Kidney glomerular epithelial cell (primary cell): Measurements from ENCODE around the gene FSHR.

ENCODE experiments used
- DNase-seq: peaks from one replicate; lab custom pipeline; 2025; lab: John Stamatoyannopoulos, UW

The FSHR gene

GRCh38 chr2:48954935-48955334 lies 199.4 kb downstream of the FSHR start:
- no peak for DNase-seq

DNA sequence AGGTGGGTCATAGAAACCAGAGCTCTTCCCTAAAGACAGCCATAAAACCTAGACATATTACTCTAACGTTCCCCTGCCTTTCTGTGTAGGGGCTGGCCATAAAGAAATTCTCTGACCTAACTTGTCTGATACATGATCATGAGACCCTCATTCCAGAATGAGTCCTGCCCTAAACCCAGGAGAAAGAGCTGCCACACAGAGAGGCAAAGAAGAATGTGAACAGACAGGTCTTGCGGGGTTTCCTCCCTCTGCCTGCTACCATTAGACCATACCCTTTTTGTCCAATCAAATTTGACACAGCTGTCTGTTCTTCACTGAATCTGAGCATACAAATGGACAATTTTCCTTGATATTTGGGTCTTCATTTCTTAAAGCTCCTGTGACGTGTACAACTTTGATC lies 200.0 kb downstream of the FSHR start:
- DNase-seq: no peak

- no peak for DNase-seq
Observed at GRCh38 chr2:48952614-48953013, 201.7 kb downstream of the FSHR start.

DNA sequence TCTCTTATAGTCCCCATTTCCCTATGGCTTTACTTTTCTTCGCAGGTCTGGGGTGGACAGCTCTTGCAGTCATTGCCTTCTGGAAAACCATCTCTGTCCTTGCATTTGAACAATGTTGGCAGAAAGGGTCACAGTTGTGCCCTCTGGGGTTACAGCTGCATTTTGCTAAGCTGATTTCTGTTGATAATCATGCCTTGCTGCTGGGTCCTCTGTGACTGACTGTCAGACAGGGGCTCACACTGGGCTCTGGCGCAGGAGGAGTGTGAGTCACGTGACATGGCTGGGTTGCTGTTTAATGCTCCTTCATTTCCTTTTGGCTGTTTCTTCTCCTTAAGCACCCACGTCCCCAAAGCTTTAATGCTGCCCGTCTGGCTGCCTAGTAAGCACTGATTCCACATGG lies 202.2 kb downstream of the FSHR start:
- no peak for DNase-seq

GRCh38 chr2:48948400-48949125 lies 205.8 kb downstream of the FSHR start:
- no peak for DNase-seq

DNA sequence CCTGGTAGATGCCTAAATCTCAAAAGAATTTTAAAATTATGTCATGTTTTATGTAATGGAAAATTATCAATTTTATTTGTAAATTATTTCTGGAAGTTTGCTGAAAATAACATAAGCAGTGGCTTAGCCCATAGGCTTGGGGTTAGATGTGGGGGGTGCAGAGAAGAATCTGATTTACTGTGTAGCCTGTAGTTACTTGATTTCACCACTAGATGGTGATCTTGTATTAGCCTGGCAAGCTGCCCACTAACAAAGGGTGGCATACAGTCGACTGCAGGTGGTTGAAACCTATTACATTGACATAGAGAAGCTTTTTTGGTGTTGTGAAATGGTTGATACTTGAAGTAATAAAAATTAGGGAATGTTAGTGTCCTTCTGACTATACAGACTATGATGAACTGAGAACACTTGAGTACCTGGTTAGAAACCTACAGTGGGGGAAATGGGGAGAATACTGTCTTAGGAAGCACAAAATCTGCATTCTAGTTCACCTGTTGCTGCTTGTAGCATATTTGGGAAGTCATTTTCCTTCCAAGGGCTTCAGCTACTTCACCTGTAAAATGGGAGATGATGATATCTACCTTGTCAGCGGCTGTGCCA lies 207.8 kb downstream of the FSHR start:
- peak; percentile 79 for DNase-seq

DNA sequence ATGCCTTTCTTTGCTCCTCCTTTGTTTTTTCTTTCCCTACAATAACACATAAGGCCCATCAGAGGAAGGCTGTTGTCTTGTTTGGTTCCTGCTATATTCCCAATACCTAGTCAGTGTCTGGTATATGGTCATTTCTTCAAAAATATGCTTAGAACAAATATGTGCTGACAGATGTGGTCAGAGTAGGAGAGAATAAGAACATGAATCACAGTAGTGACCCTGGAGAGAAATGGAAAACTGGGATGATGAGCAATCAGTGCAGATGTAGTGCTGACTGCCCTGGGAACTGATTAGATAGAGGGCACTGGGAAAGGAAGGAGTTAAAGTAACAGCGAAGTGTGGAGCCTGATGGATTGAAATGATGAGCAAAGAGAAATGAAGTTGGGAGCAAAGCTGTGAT lies 209.4 kb downstream of the FSHR start:
- DNase-seq: no peak

DNA sequence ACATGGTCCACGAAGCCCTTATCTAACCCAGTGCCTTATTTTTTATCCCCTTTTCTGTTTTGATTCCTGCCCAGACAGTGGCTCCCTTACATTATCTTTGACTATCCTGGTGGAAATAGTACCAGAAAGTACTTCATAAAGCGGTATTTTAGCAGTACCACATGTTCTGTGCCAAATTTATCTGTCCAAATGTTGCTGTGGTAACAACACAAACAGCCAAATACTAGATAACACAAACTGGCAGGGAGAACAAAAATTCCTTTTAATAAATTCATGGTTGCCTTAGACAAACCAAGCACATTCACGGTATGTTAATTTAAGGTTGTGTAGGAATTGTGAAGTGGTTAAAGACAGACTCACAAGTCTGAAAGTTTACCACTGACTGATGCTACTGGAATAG lies 210.9 kb downstream of the FSHR start:
- no peak for DNase-seq

GRCh38 chr2:48941908-48942307 lies 212.4 kb downstream of the FSHR start:
- DNase-seq: no peak

DNA sequence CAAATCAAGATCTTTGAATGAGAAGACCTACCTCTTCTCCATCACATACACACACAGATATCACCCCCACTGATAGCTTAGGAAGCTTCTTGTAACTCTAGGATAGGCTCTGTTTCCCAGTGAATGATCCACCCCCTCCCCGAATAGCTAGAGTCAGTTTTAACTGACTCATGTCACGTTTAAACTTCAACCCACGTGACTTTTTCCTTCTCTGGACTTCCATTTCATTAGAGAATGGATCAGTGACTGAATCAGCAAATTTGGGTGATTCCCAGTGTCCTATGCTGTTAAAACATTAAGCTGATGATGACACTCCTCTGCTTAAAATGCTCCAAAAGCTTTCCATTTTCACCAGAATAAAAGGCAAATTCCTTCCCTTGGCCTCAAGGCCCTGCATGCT lies 212.9 kb downstream of the FSHR start:
- DNase-seq: no peak

DNA sequence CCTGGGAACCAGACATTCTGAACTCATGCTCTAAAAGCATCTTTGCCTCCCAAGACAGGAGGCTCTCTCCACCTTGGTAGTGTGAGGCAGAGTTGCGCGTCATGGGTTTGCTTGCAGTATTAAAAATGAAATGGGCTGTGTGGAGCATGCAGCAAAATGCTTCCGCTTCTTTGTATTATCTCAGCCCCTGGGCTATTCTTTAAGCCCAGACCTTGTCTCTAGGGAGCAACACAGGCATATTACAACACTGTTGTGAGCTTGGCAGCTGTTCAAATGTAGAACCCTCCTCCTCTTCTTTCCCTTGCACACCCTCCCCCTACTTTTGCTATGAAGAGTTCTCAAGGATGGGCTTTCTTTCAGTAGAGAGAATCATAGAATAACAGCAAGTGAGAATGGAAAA lies 213.7 kb downstream of the FSHR start:
- DNase-seq: no peak

GRCh38 chr2:48939232-48939631 lies 215.1 kb downstream of the FSHR start:
- no peak for DNase-seq

GRCh38 chr2:48938231-48938630 lies 216.1 kb downstream of the FSHR start:
- no peak for DNase-seq

- DNase-seq: no peak
Observed at GRCh38 chr2:48934807-48935206, 219.5 kb downstream of the FSHR start.

GRCh38 chr2:48933828-48934497 lies 220.4 kb downstream of the FSHR start:
- DNase-seq: no peak

GRCh38 chr2:48932667-48933066 lies 221.6 kb downstream of the FSHR start:
- DNase-seq: no peak

- DNase-seq: no peak
Observed at GRCh38 chr2:48929571-48930301, 224.6 kb downstream of the FSHR start.

DNA sequence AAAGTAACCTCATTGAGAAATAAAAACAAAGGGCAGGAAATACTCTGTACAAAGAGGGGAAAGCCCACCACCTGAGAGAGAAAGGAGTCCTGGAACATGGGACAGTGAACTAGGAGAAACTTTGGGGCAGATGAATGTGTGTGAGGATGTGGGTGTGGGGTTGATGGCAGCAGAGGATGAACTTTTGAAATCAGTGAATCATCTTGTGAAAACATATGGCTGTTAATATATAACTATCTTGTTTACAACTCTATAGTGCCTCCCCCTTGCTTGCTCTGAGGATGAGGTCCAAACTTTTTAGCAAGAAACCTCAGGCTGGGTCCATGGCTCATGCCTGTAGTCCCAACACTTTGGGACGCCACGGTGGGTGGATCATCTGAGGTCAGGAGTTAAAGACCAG lies 227.0 kb downstream of the FSHR start:
- DNase-seq: peak; percentile 66

DNA sequence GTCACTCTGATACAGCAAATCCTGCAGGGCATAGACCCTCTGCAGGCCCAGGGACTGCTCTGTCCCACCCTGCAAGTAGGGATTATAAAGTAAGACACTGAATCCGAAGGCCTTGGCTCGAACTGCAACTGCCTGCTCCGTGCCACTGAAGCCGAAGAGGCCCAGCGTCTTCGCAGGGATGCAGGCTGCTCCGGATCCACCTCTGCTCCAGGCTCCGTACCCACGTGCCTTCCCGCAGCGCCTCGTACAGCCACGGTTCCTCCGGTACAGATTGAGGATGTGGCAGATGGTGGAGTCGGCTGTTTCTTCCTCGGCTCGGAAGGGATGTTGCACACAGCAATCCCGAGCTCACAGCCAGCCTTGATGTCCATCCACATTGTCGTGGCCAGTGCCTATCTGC lies 238.4 kb downstream of the FSHR start:
- DNase-seq: no peak

- no peak for DNase-seq
Observed at GRCh38 chr2:48915227-48915626, 239.1 kb downstream of the FSHR start.

DNA sequence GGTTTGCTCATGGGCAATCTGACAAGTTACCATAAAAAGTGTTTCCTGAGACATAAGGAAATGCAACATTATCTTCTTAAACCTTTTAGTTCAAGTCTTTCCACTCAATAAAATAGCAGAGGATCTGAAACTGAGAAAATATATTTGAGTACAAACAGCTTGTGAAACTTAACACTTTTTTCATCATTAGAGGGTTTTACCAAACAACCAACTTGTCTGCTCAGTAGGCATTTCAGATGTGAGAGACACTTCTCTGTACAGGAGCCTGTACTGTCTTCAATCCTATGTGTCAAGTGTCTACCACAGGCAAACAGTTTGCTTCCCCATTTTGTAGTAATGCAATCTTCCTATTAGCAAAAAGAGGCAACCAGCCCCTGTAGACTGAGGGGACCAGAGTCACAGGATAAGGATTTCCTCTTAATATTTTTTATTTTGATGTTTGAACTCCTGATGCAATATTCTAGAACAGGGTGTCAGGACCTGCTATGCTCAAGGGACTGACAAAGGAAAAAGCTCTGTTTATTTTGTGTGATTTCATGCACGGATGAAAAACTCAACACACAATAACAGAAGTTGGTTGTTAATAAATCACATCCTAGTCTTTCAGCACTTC lies 239.7 kb downstream of the FSHR start:
- no peak for DNase-seq
